HG03025 (cell line): ENCODE measurements around the gene HAGHL.
A peak's percentile ranks its signal among the peaks of the same experiment; 100 is the strongest.

Source experiments
- ATAC-seq: cut with Tn5 transposase; IDR thresholded peaks from one replicate; pipeline ENCODE4 v1.9.1; 2021; ENCODE audit warnings: mild to moderate bottlenecking, moderate library complexity; ENCODE audit not compliant: unreplicated experiment, low FRiP score

HAGHL gene

DNA sequence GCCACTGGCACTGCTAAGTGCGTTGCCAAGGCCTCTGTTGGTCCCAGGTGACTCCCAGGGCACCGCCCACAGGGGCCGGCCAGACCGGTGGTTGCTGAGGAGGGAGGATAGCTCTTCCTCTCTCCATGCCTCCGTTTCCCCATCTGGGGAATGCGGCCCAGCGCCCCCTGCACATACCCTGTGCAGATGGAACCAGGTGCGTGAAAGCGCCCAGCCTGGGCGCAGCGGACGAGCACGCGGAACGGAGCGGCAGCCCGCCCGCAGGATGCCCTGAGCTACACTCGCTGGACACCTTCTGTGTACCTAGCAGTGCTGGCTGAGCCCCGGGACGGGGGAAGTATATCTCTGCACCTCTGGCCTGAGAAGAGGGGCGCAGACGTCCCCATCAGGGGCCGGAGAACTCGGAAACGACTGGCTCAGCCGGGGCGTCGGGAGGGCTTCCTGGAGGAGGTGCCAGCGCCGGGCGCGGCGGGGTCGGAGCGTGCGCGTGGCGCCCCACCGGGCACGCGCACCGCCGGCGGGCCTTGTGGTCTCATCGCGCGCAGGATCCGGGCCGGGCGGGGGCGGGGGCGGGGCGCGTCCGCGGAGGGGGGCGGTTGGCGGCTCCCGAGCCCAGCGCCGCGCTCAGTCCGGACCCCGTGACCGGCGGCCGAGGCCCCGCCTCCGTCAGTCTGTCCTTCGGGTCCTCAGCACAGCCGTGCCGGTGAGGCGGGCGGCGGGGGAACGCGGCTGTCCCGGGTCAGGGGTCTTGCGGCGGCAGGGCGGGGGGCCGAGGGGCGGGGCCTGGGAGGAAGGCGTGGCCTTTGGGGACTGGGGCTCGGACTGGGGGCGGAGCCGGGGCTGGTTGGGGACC lies at the start of gene HAGHL, which contains the start of gene CCDC78:
Gene HAGHL (plus strand): TSS at position 669 of the 853 bp plus-strand sequence. CDS start 404 bp downstream, outside the sequence.
Gene CCDC78 (minus strand): TSS at position 6 of the 853 bp plus-strand sequence. CDS start 76 bp downstream, outside the sequence.
- no peak for ATAC-seq

GRCh38 chr16:677316-678190 lies 49.4 kb upstream of the HAGHL start:
- no peak for ATAC-seq

- ATAC-seq: no peak
These were observed 48.6 kb upstream of the HAGHL start for GRCh38 chr16:678209-678857.

DNA sequence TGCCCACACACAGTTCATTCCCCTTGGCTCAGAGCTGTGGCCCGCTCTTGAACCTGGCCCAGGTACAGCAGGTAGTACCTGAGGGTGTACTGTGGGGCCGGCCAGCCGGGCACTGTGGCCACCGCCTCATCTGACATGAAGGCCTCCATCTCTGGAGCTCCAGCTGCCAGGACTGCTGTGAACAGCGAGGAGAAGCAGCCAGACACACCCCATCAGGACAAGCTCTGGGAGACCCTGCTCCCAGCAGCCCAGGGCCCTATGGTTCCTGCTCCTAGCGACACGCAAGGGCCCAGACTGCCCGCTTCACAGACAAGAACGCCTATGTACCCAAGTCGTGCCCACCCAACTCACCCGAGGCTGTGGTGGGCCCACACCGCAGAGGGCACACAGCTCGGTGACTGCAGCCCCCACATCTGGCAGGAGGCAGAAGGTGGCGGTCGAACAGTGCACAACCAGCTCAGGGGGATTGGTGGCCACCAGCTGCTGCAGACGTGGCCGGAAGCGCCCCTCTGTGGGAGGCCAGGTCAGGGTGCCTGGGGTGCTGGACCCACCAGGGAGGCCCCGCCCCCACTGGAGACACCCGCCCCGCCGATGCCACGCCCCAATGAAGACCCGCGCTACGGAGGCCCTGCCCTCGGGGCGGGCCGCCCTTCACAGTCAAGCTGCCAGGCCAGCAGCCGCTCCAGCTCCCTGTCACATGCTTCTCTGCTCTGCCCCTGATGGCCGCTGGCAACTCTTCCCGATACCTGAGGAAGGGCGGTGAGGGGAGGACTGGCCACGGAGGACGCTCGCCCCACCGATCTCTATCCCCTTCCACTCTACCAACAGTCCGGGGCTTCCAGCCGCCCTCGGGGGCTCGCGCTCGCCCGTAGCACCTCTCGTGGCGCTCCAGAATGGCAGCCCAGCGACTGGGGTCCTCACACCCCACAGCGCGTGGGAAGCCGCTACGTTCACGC lies 47.8 kb upstream of the HAGHL start:
- ATAC-seq: no peak

DNA sequence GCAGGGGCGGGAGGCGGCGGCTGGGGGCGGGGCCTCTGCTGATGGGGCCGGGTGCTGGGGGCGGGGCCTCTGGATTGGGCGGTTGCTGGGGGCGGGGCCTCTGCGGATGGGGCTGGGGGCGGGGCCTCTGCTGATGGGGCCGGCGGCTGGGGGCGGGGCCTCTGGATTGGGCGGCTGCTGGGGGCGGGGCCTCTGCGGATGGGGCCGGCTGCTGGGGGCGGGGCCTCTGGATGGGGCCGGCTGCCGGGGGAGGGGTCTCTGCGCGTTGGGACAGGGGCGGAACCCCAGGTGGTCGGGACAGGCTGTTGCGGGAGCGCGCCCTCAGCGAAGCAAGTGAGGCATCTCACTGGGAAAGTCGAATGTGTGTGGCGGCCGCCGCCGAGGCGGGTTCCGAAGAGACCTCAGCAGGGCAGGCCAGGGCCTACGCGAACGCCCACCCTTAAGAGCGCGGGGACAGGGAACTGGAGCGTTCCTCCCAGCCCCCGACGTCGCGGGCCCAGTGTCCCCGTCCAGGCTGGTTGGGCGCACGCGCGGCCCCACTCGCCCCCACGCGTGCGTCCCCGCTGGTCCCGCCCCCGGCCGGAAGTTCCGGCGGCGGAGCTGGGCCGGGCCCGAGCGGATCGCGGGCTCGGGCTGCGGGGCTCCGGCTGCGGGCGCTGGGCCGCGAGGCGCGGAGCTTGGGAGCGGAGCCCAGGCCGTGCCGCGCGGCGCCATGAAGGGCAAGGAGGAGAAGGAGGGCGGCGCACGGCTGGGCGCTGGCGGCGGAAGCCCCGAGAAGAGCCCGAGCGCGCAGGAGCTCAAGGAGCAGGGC lies 46.9 kb upstream of the HAGHL start, which contains the start of gene STUB1:
Gene STUB1 (plus strand): TSS at position 597 of the 811 bp plus-strand sequence. CDS start 116 bp downstream, at position 713.
- peak; percentile 32 for ATAC-seq

DNA sequence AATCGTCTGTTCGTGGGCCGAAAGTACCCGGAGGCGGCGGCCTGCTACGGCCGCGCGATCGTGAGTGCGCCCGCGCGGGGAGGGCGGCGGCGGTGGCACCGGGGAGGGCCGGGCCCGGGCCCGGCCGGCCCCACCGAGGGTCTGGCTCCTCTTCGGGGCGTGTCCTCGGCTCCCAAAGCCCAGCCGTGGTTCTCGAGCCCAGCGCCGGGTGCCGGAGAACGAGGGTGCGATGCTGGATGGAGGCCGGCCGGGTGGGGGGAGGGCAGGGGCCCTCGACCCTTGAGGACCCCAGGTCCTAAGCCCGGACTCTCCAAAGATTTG lies 46.3 kb upstream of the HAGHL start:
- no peak for ATAC-seq

DNA sequence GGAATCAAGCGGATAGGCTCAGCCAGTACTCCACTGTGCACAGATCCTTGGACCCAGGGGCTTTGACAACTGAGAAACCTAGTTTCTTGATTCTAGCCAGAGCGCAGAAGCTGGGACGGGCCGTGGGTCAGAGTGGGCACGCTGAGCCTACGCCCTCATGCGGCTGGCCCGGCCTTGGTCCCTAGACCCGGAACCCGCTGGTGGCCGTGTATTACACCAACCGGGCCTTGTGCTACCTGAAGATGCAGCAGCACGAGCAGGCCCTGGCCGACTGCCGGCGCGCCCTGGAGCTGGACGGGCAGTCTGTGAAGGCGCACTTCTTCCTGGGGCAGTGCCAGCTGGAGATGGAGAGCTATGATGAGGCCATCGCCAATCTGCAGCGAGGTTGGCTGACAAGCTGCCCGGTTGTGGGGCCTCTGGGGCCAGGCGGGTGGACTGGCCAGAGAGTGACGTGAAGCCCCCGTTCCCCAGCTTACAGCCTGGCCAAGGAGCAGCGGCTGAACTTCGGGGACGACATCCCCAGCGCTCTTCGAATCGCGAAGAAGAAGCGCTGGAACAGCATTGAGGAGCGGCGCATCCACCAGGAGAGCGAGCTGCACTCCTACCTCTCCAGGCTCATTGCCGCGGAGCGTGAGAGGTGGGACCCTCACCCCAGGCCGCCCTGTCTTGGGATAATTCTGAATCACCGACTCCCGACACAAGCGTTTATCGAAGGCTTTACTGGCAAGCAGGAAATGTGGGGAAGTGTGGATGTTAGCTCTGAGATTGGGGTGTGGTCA lies 45.8 kb upstream of the HAGHL start:
- no peak for ATAC-seq

DNA sequence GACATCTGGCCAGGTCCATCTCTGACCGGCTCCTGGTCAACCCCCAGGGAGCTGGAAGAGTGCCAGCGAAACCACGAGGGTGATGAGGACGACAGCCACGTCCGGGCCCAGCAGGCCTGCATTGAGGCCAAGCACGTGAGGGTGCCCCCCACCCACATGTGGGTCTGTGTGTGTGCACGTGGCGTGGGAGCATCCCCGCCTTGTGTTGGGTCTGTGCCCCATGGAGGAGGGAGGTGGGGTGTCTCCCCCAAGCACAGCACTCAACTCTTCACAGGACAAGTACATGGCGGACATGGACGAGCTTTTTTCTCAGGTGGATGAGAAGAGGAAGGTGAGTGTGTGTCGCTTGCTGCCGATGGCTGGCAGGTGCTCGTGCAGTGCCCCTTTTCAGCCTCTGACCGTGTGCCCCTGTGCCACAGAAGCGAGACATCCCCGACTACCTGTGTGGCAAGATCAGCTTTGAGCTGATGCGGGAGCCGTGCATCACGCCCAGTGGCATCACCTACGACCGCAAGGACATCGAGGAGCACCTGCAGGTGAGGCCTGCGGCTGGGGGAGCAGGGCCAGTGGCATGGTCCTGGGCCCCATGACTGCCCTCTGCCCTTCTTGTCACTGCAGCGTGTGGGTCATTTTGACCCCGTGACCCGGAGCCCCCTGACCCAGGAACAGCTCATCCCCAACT lies 45.0 kb upstream of the HAGHL start:
- ATAC-seq: no peak

GRCh38 chr16:682493-683395 lies 44.2 kb upstream of the HAGHL start:
- ATAC-seq: no peak

DNA sequence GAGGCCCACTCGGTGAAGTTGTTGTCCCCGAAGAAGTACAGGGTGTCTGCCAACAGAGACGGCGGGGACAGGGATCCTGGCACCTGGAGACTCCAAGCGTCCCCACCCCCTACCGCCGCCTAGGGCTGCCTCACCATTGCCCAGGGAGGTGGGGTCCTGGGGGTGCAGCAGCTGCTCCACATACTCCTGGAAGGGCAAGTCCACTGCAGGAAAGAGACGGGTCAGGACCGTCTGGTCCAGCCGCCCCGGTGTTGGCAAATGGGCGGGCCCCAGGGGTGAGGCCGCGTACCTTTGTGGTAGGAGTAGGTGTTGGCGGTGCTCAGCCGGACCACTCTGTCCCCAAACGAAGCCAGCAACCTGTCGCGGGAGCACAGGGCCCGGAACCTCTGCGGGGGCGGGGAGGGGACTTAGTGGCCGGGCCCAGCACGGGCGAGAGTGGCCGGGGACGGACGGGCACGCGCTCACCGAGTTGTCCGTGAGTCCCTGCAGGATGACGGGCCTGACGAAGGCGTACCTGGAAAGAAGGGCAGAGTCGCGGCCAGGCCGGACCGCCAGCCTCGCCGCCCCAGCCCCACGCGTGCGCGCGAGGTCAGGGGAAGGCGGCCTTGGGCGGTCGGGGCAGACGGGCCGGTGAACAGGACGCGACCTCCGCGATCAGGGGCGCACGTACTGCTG lies 43.4 kb upstream of the HAGHL start:
- no peak for ATAC-seq

DNA sequence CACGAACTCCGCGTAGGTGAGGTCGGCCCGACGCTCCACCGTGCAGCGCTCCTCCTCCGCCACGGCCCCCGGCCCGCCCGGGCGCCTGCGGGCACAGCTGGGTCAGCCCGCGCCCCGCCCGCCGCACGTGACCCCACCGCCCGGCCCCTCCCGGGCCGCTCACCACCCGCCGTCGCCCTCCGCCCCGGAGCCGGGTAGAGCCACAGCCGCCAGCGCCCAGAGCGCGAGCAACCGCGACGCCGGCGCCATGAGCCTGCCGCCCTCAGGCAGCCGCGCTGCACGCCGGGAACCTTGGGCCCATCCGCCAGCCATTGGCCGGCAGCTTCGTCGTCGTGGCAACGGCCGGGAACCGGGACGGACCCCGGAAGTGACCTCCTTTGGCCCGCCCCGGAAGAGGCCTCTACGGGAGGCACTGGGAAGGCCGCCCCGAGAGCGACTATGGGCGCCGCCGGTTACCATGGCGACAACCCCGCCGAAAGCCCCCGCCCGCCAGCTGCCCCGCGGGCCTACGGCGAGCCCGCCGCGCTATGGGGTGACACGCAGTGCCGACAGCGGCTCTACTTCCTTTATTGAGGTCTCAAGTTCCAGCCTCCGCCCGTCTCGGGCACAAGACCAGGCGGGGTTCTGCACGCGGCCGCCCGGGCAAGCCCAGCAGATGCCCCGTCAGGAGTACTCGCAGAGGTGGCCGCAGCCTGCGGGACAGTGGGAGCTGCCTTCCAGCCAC lies 42.7 kb upstream of the HAGHL start, which contains the start of gene JMJD8:
Gene JMJD8 (minus strand): TSS at position 264 of the 724 bp plus-strand sequence. CDS start 15 bp downstream, at position 249.
- peak; percentile 50 for ATAC-seq

- ATAC-seq: no peak
These were observed 41.8 kb upstream of the HAGHL start for GRCh38 chr16:684961-685696.

DNA sequence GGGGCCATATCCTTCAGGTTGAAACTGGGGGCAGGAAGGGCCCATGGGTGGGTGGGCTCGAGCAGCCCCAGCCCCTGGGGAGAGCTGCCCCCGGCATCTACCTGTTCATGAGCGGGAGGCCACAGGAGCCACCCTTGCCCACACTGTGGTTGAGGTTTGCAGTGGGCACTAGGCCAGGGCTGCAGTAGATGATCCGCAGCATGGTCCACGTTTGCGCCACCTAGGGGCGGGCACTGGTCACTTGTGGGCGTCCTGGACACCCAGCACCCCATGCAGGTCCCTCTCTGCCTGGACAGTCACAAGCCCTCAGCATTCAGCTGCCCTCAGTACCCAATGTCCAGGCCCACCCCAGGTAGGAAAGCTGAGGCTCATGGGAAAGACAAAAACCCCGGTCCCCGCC lies 40.9 kb upstream of the HAGHL start:
- ATAC-seq: no peak

GRCh38 chr16:686459-687260 lies 40.2 kb upstream of the HAGHL start:
- no peak for ATAC-seq
